Measurements from ENCODE around the gene ZSCAN26.

The ZSCAN26 gene

GRCh38 chr6:28266962-28267694 is at the start of gene ZSCAN26:
TSS of gene ZSCAN26 (plus strand) at chr6:28267143. CDS start at chr6:28271920, 4,777 bp downstream.
- peak within 1 kb of the TSS; percentile 83 for H3K4me3 ChIP-seq (ENCODE audit: low read depth, low read length)

DNA sequence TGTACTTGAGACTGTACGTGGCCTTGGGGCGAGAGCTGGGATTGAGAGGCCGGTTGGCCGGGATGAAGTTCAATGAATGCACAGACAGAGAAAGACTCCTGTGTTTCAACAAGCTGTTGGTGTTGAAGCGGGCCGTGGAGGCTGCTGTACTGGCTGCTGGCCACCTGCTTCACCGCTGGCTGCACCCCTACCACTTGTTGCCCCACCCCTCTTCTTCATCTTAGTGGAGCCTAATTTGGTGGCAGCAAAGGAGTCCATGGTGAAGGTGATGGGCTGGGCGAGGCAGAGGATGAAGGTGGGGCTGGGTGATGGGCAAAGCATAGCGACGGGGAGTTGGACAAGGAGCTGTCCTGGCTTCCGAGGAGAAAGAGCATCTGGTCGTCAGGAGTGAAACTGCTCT is 49.1 kb upstream of the ZSCAN26 start:
- peak overlapping the region; percentile 51 for H3K4me3 ChIP-seq (ENCODE audit: low read depth, low read length)

- peak overlapping the region; percentile 51 for H3K4me3 ChIP-seq (ENCODE audit: low read depth, low read length)
These were observed 48.4 kb upstream of the ZSCAN26 start for GRCh38 chr6:28218312-28219248.

GRCh38 chr6:28220257-28221133 is 46.4 kb upstream of the ZSCAN26 start:
- H3K4me3 ChIP-seq (ENCODE audit: low read depth, low read length), result no peak overlapping the region

DNA sequence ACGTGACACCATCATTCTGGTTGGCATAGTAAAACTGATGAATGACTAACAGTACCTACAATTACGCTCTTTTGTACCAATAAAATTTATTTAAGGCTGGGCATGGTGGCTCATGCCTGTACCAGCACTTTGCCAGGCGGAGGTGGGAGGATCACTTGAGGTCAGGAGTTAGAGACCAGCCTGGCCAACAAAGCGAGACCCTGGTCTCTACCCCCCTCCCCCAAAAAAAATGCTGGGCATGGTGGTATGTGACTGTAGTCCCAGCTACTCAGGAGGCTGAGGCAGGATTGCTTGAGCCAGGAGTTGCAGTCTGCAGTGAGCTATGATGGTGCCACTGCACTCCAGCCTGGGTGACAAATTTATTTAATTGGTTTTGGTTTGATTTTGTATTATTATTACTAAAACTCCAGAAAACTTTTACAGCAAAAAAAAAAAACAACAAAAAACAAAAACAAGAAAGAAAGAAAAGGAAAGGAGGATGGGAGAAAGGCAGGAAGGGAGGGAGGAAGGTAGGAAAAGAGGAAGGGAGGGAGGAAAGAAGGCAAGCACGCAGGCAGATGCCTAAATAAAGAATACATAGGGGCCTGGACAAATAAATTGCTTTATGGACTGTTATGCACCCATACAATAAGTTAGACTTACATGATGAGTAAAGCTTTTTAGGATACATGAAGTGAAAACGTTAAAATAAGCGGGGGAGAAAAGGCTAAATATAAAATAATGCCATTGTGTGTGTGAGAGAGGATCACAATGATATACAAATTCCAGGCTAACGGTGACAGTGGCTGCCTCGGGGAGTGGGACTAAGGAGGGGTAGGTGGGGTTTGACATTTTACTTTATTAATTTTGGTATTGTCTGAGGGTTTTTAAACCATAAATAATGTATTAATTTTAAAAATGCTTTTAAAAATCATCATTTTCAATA is 42.5 kb upstream of the ZSCAN26 start:
- peak overlapping the region; percentile 94 for H3K4me3 ChIP-seq (ENCODE audit: low read depth, low read length)

DNA sequence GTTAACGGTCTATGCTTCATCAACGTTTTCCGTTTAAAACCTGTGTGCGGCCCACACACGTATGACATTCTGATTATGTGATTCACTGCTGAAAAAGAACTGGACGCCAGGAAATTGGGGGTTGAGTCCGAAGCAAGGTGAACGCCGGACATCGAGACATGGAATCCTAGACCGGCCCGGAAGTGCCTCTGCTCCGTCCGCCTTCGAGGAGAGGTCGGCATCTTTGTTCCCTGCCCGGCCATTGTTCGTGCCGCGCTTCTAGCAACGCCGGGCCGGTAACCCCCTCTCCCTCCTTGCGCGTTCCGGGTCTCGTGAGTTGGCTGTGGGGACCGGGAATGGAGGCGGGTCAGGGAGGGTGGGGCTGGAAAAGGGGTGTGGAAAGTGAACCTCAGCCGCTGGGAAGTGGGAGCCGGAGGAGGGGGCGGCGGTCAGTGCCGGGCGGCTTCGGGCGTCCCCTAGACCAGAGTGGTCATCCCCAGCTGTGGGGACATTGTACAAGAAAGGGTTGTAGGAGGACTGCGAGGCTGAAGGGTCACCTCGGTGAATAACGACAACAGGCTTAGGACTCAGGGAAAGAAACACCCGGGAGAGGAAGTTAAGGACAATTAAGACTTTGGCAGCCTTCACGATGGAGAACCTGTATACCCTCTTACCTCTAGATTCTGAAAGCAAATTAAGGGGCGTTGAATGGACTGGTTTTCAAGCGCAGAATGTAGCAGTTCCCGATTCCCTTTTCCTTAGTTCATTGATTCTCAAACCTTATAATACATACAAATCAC is 41.7 kb upstream of the ZSCAN26 start, which contains the start of gene ZSCAN9:
Gene ZSCAN9 (plus strand): TSS at position 220 of the 779 bp plus-strand sequence. CDS start 1,810 bp downstream, outside the sequence.
- peak within 1 kb of the TSS; percentile 94 for H3K4me3 ChIP-seq (ENCODE audit: low read depth, low read length)

- H3K4me3 ChIP-seq (ENCODE audit: low read depth, low read length), result no peak overlapping the region
These were observed 40.5 kb upstream of the ZSCAN26 start for GRCh38 chr6:28226460-28226859.

DNA sequence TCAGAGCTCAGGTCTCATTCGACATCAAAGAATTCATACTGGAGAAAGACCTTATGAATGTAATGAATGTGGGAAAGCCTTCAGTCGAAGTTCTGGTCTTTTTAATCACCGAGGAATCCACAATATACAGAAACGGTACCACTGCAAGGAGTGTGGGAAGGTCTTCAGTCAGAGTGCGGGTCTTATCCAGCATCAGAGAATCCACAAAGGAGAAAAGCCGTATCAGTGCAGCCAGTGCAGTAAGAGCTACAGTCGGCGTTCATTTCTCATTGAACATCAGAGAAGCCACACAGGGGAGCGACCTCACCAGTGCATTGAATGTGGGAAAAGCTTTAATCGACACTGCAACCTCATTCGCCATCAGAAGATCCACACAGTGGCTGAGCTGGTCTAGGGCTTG is 34.2 kb upstream of the ZSCAN26 start:
- no peak overlapping the region for H3K4me3 ChIP-seq (ENCODE audit: low read depth, low read length)

- H3K4me3 ChIP-seq (ENCODE audit: low read depth, low read length), result no peak overlapping the region
These were observed 31.0 kb upstream of the ZSCAN26 start for GRCh38 chr6:28235912-28236452.

- no peak overlapping the region for H3K4me3 ChIP-seq (ENCODE audit: low read depth, low read length)
These were observed 27.3 kb upstream of the ZSCAN26 start for GRCh38 chr6:28239636-28240035.

- H3K4me3 ChIP-seq (ENCODE audit: low read depth, low read length), result no peak overlapping the region
These were observed 26.5 kb upstream of the ZSCAN26 start for GRCh38 chr6:28240471-28240870.

DNA sequence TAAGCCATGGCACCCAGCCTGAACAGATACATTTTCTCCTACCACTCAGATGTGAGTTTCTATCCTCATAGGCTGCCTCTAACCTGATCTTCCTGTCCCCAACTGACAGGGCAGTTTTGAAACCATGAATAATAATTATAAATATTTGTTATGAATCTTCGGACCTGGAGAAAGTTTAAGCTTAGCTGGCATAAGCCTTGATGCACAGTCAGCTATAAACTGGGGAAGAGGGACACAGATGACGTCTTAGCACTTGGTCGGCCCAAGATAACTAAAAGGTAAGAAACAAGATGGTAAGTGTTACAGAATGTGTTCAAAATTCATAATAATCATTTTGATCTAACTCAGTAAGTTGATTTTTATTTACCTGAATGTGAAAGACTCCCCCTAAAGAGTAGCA is 23.0 kb upstream of the ZSCAN26 start:
- H3K4me3 ChIP-seq (ENCODE audit: low read depth, low read length), result no peak overlapping the region

GRCh38 chr6:28245206-28245941 is 21.6 kb upstream of the ZSCAN26 start:
- no peak overlapping the region for H3K4me3 ChIP-seq (ENCODE audit: low read depth, low read length)

- H3K4me3 ChIP-seq (ENCODE audit: low read depth, low read length), result no peak overlapping the region
These were observed 18.0 kb upstream of the ZSCAN26 start for GRCh38 chr6:28248916-28249315.

DNA sequence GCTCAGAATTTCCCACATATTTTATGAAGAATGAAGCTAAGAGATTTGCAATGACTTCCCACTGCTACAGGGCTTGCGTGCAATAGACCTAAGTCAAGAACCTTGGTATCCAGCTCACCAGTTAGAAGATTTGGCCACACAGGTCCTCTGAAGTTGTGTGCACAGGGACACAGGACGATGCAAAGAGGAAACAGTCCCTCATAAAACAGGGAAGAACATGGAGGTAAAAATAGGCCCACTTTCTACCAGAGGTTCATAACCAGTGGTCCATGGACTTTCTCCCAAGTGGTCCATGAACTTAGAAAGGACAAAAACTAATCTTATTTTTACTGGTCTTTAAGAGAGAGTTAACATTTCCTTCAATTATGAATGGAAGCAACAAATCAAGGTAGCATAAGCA is 16.2 kb upstream of the ZSCAN26 start:
- H3K4me3 ChIP-seq (ENCODE audit: low read depth, low read length), result no peak overlapping the region

GRCh38 chr6:28251661-28252008 is 15.3 kb upstream of the ZSCAN26 start:
- H3K4me3 ChIP-seq (ENCODE audit: low read depth, low read length), result peak overlapping the region; percentile 90

GRCh38 chr6:28252009-28252975 is 14.7 kb upstream of the ZSCAN26 start, which contains the start of gene ZKSCAN4:
TSS of gene ZKSCAN4 (minus strand) at chr6:28252269. CDS start at chr6:28251980, 289 bp downstream.
- peak within 1 kb of the TSS; percentile 90 for H3K4me3 ChIP-seq (ENCODE audit: low read depth, low read length)
